GM19467 (cell line): ENCODE data around the gene SPAG8.

Experiments used
- ATAC-seq: cut with Tn5 transposase; IDR thresholded peaks from one replicate; pipeline ENCODE4 v1.9.1; 2021; ENCODE audit warnings: mild to moderate bottlenecking, moderate library complexity; ENCODE audit not compliant: unreplicated experiment

SPAG8 gene

GRCh38 chr9:35812025-35812602 lies at the start of gene SPAG8:
Gene SPAG8, minus strand, starts transcription at chr9:35812262. Its CDS starts 115 bp downstream, at chr9:35812147.
- ATAC-seq, result peak; percentile 52

GRCh38 chr9:35861161-35861897 lies 49.3 kb upstream of the SPAG8 start:
- no peak for ATAC-seq

- ATAC-seq, result no peak
Measured at GRCh38 chr9:35859990-35860339, 47.9 kb upstream of the SPAG8 start.

- ATAC-seq, result no peak
Measured at GRCh38 chr9:35859310-35859989, 47.4 kb upstream of the SPAG8 start.

GRCh38 chr9:35858458-35858857 lies 46.4 kb upstream of the SPAG8 start:
- ATAC-seq, result no peak

- no peak for ATAC-seq
Measured at GRCh38 chr9:35856882-35857281, 44.8 kb upstream of the SPAG8 start.

GRCh38 chr9:35856206-35856605 lies 44.1 kb upstream of the SPAG8 start:
- ATAC-seq, result no peak

- ATAC-seq, result no peak
Measured at GRCh38 chr9:35854091-35854762, 42.2 kb upstream of the SPAG8 start.

- no peak for ATAC-seq
Measured at GRCh38 chr9:35852876-35853865, 41.1 kb upstream of the SPAG8 start.

GRCh38 chr9:35852267-35852815 lies 40.3 kb upstream of the SPAG8 start:
- no peak for ATAC-seq

- ATAC-seq, result peak; percentile 84
Measured at GRCh38 chr9:35847792-35848572, 35.9 kb upstream of the SPAG8 start.

GRCh38 chr9:35845824-35846771 lies 34.0 kb upstream of the SPAG8 start:
- no peak for ATAC-seq

GRCh38 chr9:35844628-35845270 lies 32.7 kb upstream of the SPAG8 start:
- ATAC-seq, result no peak

- peak; percentile 55 for ATAC-seq
Measured at GRCh38 chr9:35842795-35843194, 30.7 kb upstream of the SPAG8 start.

- ATAC-seq, result no peak
Measured at GRCh38 chr9:35842020-35842745, 30.1 kb upstream of the SPAG8 start.

- no peak for ATAC-seq
Measured at GRCh38 chr9:35841645-35841900, 29.5 kb upstream of the SPAG8 start.

- ATAC-seq, result no peak
Measured at GRCh38 chr9:35840881-35841644, 29.0 kb upstream of the SPAG8 start.
